GM21576 (cell line): Measurements from ENCODE around the gene COLEC12.
A peak's percentile ranks its signal among the peaks of the same experiment; 100 is the strongest.

Experiments used
- ATAC-seq: cut with Tn5 transposase; IDR thresholded peaks from one replicate; pipeline ENCODE4 v1.9.1; 2021; ENCODE audit warnings: mild to moderate bottlenecking, moderate library complexity; ENCODE audit not compliant: unreplicated experiment

The COLEC12 gene

GRCh38 chr18:506801-507200, 6.3 kb upstream of the COLEC12 start:
- ATAC-seq = no peak

- ATAC-seq = no peak
Measured at GRCh38 chr18:506264-506663, 5.8 kb upstream of the COLEC12 start.

GRCh38 chr18:505483-506122, 5.1 kb upstream of the COLEC12 start:
- ATAC-seq = peak; percentile 90

- ATAC-seq = no peak
Measured at GRCh38 chr18:501406-501714, 859 bp upstream of the COLEC12 start.

- ATAC-seq = no peak
Measured at GRCh38 chr18:499776-500631, 497 bp downstream of the COLEC12 start.

- no peak for ATAC-seq
Measured at GRCh38 chr18:498931-499775, 1.3 kb downstream of the COLEC12 start.

GRCh38 chr18:497688-498087, 2.8 kb downstream of the COLEC12 start:
- no peak for ATAC-seq

GRCh38 chr18:495452-495851, 5.0 kb downstream of the COLEC12 start:
- no peak for ATAC-seq

GRCh38 chr18:495017-495416, 5.5 kb downstream of the COLEC12 start:
- ATAC-seq = peak; percentile 52

- no peak for ATAC-seq
Measured at GRCh38 chr18:493986-494983, 6.2 kb downstream of the COLEC12 start.

GRCh38 chr18:492451-492850, 8.1 kb downstream of the COLEC12 start:
- no peak for ATAC-seq

- ATAC-seq = no peak
Measured at GRCh38 chr18:490624-491023, 9.9 kb downstream of the COLEC12 start.

GRCh38 chr18:490024-490366, 10.5 kb downstream of the COLEC12 start:
- no peak for ATAC-seq

GRCh38 chr18:489244-490023, 11.1 kb downstream of the COLEC12 start:
- ATAC-seq = no peak

- ATAC-seq = no peak
Measured at GRCh38 chr18:486929-487740, 13.4 kb downstream of the COLEC12 start.

- no peak for ATAC-seq
Measured at GRCh38 chr18:484749-485464, 15.6 kb downstream of the COLEC12 start.

- no peak for ATAC-seq
Measured at GRCh38 chr18:478681-479080, 21.8 kb downstream of the COLEC12 start.

- no peak for ATAC-seq
Measured at GRCh38 chr18:477565-477964, 22.9 kb downstream of the COLEC12 start.
